GM12878 (cell line): Measurements from ENCODE around the gene IGHMBP2.

ENCODE experiments used
- ATF3 ChIP-seq: IDR thresholded peaks from 2 replicates; pipeline ENCODE4 v1.6.1; 2011; ENCODE audit warnings: low read depth, mild to moderate bottlenecking, low read length, moderate library complexity, borderline replicate concordance; ENCODE audit errors: extremely low read depth
- CEBPB ChIP-seq, 2 experiments: fragments of 150-350 bp in 1 of 2; IDR thresholded peaks; 2 replicates each; pipeline ENCODE4 v1.6.1; 2012 to 2014; ENCODE audit warnings: low read depth in 2 of 2, low read length in 2 of 2, borderline replicate concordance in 1 of 2, inconsistent platforms in 1 of 2
- CTCF ChIP-seq, 3 experiments: IDR thresholded peaks in 2 of 3; conservative IDR thresholded peaks in 1 of 3; 2 replicates each; pipeline ENCODE4 v1.5.1; 2011; ENCODE audit warnings: low read depth in 3 of 3, low read length in 3 of 3, mild to moderate bottlenecking in 3 of 3, control low read depth in 2 of 3, moderate library complexity in 2 of 3, inconsistent platforms in 1 of 3, mixed read lengths in 1 of 3; ENCODE audit not compliant: control insufficient read depth in 2 of 3, insufficient read depth in 1 of 3; ENCODE audit errors: extremely low read depth in 1 of 3
- EGR1 ChIP-seq, 2 experiments: IDR thresholded peaks; 1 replicate in 1 of 2; 2 replicates in 1 of 2; pipeline ENCODE4 v1.6.1; 2011 to 2012; ENCODE audit warnings: low read depth in 2 of 2, low read length in 2 of 2, borderline replicate concordance in 1 of 2, mild to moderate bottlenecking in 1 of 2, moderate library complexity in 1 of 2
- EZH2 ChIP-seq: IDR thresholded peaks from 2 replicates; pipeline ENCODE4 v1.6.1; 2012; ENCODE audit warnings: low read depth, mild to moderate bottlenecking, control low read depth, inconsistent platforms, low read length, borderline replicate concordance; ENCODE audit not compliant: control insufficient read depth
- NR2F1 ChIP-seq: fragments of 450-650 bp; conservative IDR thresholded peaks from 2 replicates; pipeline ENCODE4 v1.6.1; 2017; ENCODE audit warnings: mild to moderate bottlenecking
- POLR2A ChIP-seq: IDR thresholded peaks from 2 replicates; pipeline ENCODE4 v1.6.1; 2011; ENCODE audit warnings: low read depth, mild to moderate bottlenecking, low read length
- REST ChIP-seq: IDR thresholded peaks from 2 replicates; pipeline ENCODE4 v1.6.1; 2012; ENCODE audit warnings: mild to moderate bottlenecking, low read depth, low read length
- USF2 ChIP-seq: IDR thresholded peaks from 2 replicates; pipeline ENCODE4 v1.6.1; 2011; ENCODE audit warnings: low read depth, low read length, improper control_type of control experiment, borderline replicate concordance
- ZSCAN29 ChIP-seq: fragments of 450-650 bp; IDR thresholded peaks from 2 replicates; pipeline ENCODE4 v1.6.1; 2017; ENCODE audit warnings: mild to moderate bottlenecking, moderate library complexity

- TF ChIP-seq CTCF (IDR thresholded peaks at IDR 0.05 in 2 of 3, conservative IDR thresholded peaks at IDR 0.05 in 1 of 3; ENCODE audit: control insufficient read depth in 2 of 3, extremely low read depth in 1 of 3, insufficient read depth in 1 of 3, low read depth in 3 of 3, low read length in 3 of 3) (no peak), EGR1 (IDR thresholded peaks at IDR 0.05; ENCODE audit: borderline replicate concordance in 1 of 2, low read depth in 2 of 2, low read length in 2 of 2) (no peak), USF2 (no peak), REST (no peak), EZH2 (no peak), CEBPB (IDR thresholded peaks at IDR 0.05; ENCODE audit: borderline replicate concordance in 1 of 2, low read depth in 2 of 2, low read length in 2 of 2) (no peak), NR2F1 (no peak), ZSCAN29 (no peak), ATF3 (no peak), POLR2A (no peak)
Observed at GRCh38 chr11:68933605-68934320, 30.1 kb downstream of the IGHMBP2 start.
